ENCODE results near the gene TPD52L3.

TPD52L3 gene

GRCh38 chr9:6328103-6328502, at the start of gene TPD52L3:
Gene TPD52L3 (plus strand): TSS chr9:6328375. CDS start chr9:6328596, 221 bp downstream.
- no peak for TF ChIP-seq CTCF (IDR thresholded peaks at IDR 0.05; ENCODE audit: low read length, missing control alignments)
- DNase-seq (ENCODE audit: low read depth) = no peak

GRCh38 chr9:6301858-6302257, 26.3 kb upstream of the TPD52L3 start:
- no peak for TF ChIP-seq CTCF (IDR thresholded peaks at IDR 0.05; ENCODE audit: low read length, missing control alignments)
- H3K4me3 ChIP-seq (replicated peaks; ENCODE audit: low read depth, low read length) = no peak overlapping the region
- no peak for DNase-seq (ENCODE audit: low read depth)

More at GRCh38 chr9:6328103-6328502, at the start of gene TPD52L3:
- H3K4me3 ChIP-seq (replicated peaks; ENCODE audit: low read depth, low read length) = no peak within 1 kb of the TSS

GRCh38 chr9:6302417-6302816, 25.8 kb upstream of the TPD52L3 start:
- DNase-seq (ENCODE audit: low read depth) = peak; percentile 40
- H3K4me3 ChIP-seq (replicated peaks; ENCODE audit: low read depth, low read length) = no peak overlapping the region
- no peak for TF ChIP-seq CTCF (IDR thresholded peaks at IDR 0.05; ENCODE audit: low read length, missing control alignments)

GRCh38 chr9:6304232-6304631, 23.9 kb upstream of the TPD52L3 start:
- no peak overlapping the region for H3K4me3 ChIP-seq (replicated peaks; ENCODE audit: low read depth, low read length)
- TF ChIP-seq CTCF (IDR thresholded peaks at IDR 0.05; ENCODE audit: low read length, missing control alignments) = no peak
- no peak for DNase-seq (ENCODE audit: low read depth)

GRCh38 chr9:6305954-6306563, 22.1 kb upstream of the TPD52L3 start:
- peak; percentile 81 for DNase-seq (ENCODE audit: low read depth)
- TF ChIP-seq CTCF (IDR thresholded peaks at IDR 0.05; ENCODE audit: low read length, missing control alignments) = peak; percentile 62

GRCh38 chr9:6307551-6308096, 20.6 kb upstream of the TPD52L3 start:
- no peak overlapping the region for H3K4me3 ChIP-seq (replicated peaks; ENCODE audit: low read depth, low read length)
- TF ChIP-seq CTCF (IDR thresholded peaks at IDR 0.05; ENCODE audit: low read length, missing control alignments) = no peak
- peak; percentile 31 for DNase-seq (ENCODE audit: low read depth)

More at GRCh38 chr9:6305954-6306563, 22.1 kb upstream of the TPD52L3 start:
- H3K4me3 ChIP-seq (replicated peaks; ENCODE audit: low read depth, low read length) = no peak overlapping the region

All from fibroblast of pulmonary artery (primary cell).